DMS153 treated with DMSO at 0.1 percent for 48 hours (cell line): Measurements from ENCODE around the gene MARCOL.
"Not testable (repeated sequence)": the region's sequence is repeated elsewhere in the genome, so short reads cannot be mapped to it uniquely, and the experiment has no call there.

Experiments
- DNase-seq: peaks from one replicate; lab custom pipeline; 2025; ENCODE audit not compliant: unreplicated experiment; lab: John Stamatoyannopoulos, UW

MARCOL gene

GRCh38 chr5:148261221-148261620 lies 22.9 kb downstream of the MARCOL start:
- no peak for DNase-seq

- DNase-seq: no peak
These were observed 29.6 kb downstream of the MARCOL start for GRCh38 chr5:148267962-148268361.

- no peak for DNase-seq
These were observed 30.2 kb downstream of the MARCOL start, which contains the start of gene SPINK13 for GRCh38 chr5:148268566-148268965. Gene SPINK13 (plus strand): TSS chr5:148268794. CDS start chr5:148270073, 1,279 bp downstream.

- DNase-seq: not testable (repeated sequence)
These were observed 36.8 kb downstream of the MARCOL start for GRCh38 chr5:148275129-148275528.

GRCh38 chr5:148280893-148281292 lies 42.6 kb downstream of the MARCOL start:
- DNase-seq: not testable (repeated sequence)

- not testable (repeated sequence) for DNase-seq
These were observed 43.0 kb downstream of the MARCOL start for GRCh38 chr5:148281336-148281735.

GRCh38 chr5:148290271-148291195 lies 52.2 kb downstream of the MARCOL start:
- DNase-seq: no peak
